Measurements from ENCODE around the gene CFDP1. TPM values are rescaled to one million over a fixed set of nuclear protein-coding genes. Genes with fewer than 3 reads are reported as not detected.

Gene CFDP1
- total RNA-seq, 2 experiments from 2014 or later: 34.7 to 39.9 TPM

GRCh38 chr16:75267631-75268264 lies 165.6 kb downstream of the CFDP1 start:
- ChIA-PET CTCF (interaction anchor here (0.9 to 1.8 kb wide), 2 partner anchors 34 to 69 kb away, joined by 4 to 6 read pairs; no protein-coding TSS in a partner anchor), POLR2A (no interaction called here)
- peaks cover 33% of the 10 kb centered on the region for H3K27me3 Mint-ChIP-seq
- peaks cover 7% of the 10 kb centered on the region for H3K4me1 Mint-ChIP-seq (ENCODE audit: low read depth)
- no peak overlapping the region for H3K4me3 Mint-ChIP-seq
- intact Hi-C loops (cut with micrococcal nuclease): no loop called here
- H3K27ac Mint-ChIP-seq: no peak overlapping the region
- no peak for DNase-seq
- no peak for TF ChIP-seq CTCF (IDR thresholded peaks at IDR 0.05)
- no peaks in the 10 kb centered on the region for H3K9me3 Mint-ChIP-seq
- H3K36me3 Mint-ChIP-seq (ENCODE audit: low read depth): no peaks in the 10 kb centered on the region
- no peak for ATAC-seq

GRCh38 chr16:75266738-75267630 lies 166.3 kb downstream of the CFDP1 start:
- Mint-ChIP-seq H3K36me3 (ENCODE audit: low read depth) (no peaks in the 10 kb centered on the region), H3K4me1 (ENCODE audit: low read depth) (peaks cover 7% of the 10 kb centered on the region), H3K27ac (no peak overlapping the region), H3K9me3 (no peaks in the 10 kb centered on the region), H3K4me3 (peak overlapping the region; percentile 65), H3K27me3 (peaks cover 38% of the 10 kb centered on the region)
- DNase-seq (no peak), ATAC-seq (no peak)
- ChIA-PET POLR2A (no interaction called here), CTCF (interaction anchor here (1.2 to 1.8 kb wide), 2 partner anchors 33 to 34 kb away, joined by 4 to 6 read pairs; no protein-coding TSS in a partner anchor)
- no peak for TF ChIP-seq CTCF (IDR thresholded peaks at IDR 0.05)
- intact Hi-C loops (cut with micrococcal nuclease): no loop called here

- H3K36me3 Mint-ChIP-seq (ENCODE audit: low read depth): no peaks in the 10 kb centered on the region
- no peak overlapping the region for H3K27ac Mint-ChIP-seq
- H3K4me3 Mint-ChIP-seq: peak overlapping the region; percentile 65
- H3K9me3 Mint-ChIP-seq: no peaks in the 10 kb centered on the region
- intact Hi-C loops (cut with micrococcal nuclease): no loop called here
- no peak for TF ChIP-seq CTCF (IDR thresholded peaks at IDR 0.05)
- ChIA-PET CTCF (interaction anchor here (1.2 kb wide), 1 partner anchor 33 kb away, joined by 4 read pairs; no protein-coding TSS in a partner anchor), POLR2A (no interaction called here)
- no peak for DNase-seq
- peaks cover 41% of the 10 kb centered on the region for H3K27me3 Mint-ChIP-seq
- peaks cover 7% of the 10 kb centered on the region for H3K4me1 Mint-ChIP-seq (ENCODE audit: low read depth)
- peak; percentile 38 for ATAC-seq
Measured at GRCh38 chr16:75265911-75266701, 167.2 kb downstream of the CFDP1 start.

DNA sequence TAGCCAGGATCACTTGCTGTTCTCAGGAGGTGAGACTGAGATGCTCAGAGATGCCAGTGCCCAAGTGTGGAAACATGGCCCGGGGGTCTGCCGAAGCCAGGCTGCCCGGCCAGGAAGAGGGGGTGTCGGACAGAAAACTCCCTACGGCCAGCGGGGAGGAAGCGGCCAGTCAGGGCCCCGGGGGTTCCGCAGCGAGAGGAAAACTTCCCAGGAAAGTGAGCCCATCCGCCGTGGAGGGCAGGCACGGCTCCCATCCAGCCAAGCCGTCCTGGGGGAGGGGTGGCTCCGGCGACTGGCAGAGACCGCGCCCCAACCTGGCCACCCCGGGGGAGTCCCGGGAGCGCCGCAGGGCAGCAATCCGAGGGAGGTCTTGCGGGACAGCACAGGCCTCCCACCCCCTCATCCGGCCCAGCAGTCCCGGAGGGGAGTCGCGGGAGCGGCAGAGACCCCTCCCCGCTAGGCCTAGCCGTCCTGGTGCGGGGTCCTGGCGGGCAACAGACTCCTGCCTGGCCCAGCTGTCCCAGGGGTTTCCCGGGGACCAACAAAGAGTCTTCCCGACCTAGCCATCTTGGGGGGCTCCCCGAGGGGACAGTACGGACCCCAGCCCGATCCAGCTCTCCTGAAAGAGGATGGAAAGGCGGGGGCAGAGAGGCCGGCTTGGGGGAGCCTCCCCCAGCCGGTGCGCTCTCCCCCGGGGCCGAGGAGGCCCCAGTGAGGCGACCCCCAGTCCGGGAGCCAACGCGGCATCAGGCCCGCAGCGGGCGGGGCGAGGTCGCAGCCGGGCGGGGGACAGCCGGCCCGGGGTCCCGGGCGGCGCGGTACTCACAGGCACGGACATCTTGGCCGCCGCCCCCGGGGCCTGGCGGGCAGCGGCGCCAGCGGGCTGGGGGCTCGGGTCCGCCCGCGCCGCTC lies 168.0 kb downstream of the CFDP1 start:
- Mint-ChIP-seq H3K4me1 (ENCODE audit: low read depth) (peaks cover 7% of the 10 kb centered on the region), H3K9me3 (no peaks in the 10 kb centered on the region), H3K27ac (no peak overlapping the region), H3K36me3 (ENCODE audit: low read depth) (no peaks in the 10 kb centered on the region), H3K4me3 (peak overlapping the region; percentile 47), H3K27me3 (peaks cover 42% of the 10 kb centered on the region)
- intact Hi-C loops (cut with micrococcal nuclease): no loop called here
- ChIA-PET CTCF (interaction anchor here (1.2 kb wide), 1 partner anchor 32 kb away, joined by 4 read pairs; no protein-coding TSS in a partner anchor), POLR2A (interaction anchor here (1.3 kb wide), 1 partner anchor 15 kb away, joined by 3 read pairs; no protein-coding TSS in a partner anchor)
- ATAC-seq (no peak), DNase-seq (no peak)
- TF ChIP-seq CTCF (IDR thresholded peaks at IDR 0.05): no peak

Measured in activated CD8-positive, alpha-beta T cell treated with anti-CD3 and anti-CD28 coated beads for 36 hours (primary cell).